Measurements from ENCODE around the gene FLNC. TPM values are rescaled to one million over a fixed set of nuclear protein-coding genes. Genes with fewer than 3 reads are reported as not detected.

Gene FLNC
- polyA plus RNA-seq, 1 of the 3 experiments (the other 2 are of a cell fraction) = 43.7 TPM

- TF ChIP-seq, protein P1, sequence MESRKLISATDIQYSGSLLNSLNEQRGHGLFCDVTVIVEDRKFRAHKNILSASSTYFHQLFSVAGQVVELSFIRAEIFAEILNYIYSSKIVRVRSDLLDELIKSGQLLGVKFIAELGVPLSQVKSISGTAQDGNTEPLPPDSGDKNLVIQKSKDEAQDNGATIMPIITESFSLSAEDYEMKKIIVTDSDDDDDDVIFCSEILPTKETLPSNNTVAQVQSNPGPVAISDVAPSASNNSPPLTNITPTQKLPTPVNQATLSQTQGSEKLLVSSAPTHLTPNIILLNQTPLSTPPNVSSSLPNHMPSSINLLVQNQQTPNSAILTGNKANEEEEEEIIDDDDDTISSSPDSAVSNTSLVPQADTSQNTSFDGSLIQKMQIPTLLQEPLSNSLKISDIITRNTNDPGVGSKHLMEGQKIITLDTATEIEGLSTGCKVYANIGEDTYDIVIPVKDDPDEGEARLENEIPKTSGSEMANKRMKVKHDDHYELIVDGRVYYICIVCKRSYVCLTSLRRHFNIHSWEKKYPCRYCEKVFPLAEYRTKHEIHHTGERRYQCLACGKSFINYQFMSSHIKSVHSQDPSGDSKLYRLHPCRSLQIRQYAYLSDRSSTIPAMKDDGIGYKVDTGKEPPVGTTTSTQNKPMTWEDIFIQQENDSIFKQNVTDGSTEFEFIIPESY (IDR thresholded peaks at IDR 0.05; ENCODE audit: borderline replicate concordance, low read depth) = no peak
- TF ChIP-seq TCF12 (IDR thresholded peaks at IDR 0.05) (no peak), EP300 (IDR thresholded peaks at IDR 0.05; ENCODE audit: borderline replicate concordance in 1 of 2, low read depth in 1 of 2, low read length in 1 of 2) (no peak), RCOR1 (IDR thresholded peaks at IDR 0.05; ENCODE audit: low read length) (no peak), USF2 (IDR thresholded peaks at IDR 0.05; ENCODE audit: borderline replicate concordance, low read depth, low read length) (no peak)
Observed at GRCh38 chr7:128869944-128870285, 39.7 kb downstream of the FLNC start (continued).

DNA sequence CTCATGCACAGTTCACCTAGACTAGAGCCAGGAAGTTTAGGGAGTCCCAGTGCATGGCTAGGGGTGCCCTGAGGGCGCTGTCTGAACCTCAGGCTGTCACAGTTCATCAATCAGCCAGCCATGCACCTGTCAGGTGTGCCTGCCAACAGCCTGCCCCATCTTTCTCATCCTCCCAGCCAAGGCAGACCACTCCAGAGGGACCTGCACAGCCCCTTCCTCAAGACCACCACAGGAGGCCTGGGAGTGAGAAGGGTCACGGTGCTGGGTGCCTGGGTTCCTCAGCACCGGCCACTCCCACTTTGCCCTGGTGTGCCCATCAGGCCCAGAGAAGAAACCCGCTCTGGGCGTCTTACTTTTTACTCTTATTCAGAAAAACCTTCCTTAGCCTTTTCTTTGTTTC, 40.8 kb downstream of the FLNC start:
- no peaks in the 10 kb centered on the region for H3K9me3 ChIP-seq
- H3K36me3 ChIP-seq (replicated peaks in 1 of 2; ENCODE audit: control insufficient read depth in 1 of 2, insufficient read depth in 2 of 2, low read length in 1 of 2) = peaks cover 0 to under 1% of the 10 kb centered on the region in 2 experiments
- peaks cover 0 to 31% of the 10 kb centered on the region in 2 experiments; a peak in 1 of 4 replicates for H3K4me1 ChIP-seq (ENCODE audit: control insufficient read depth in 1 of 2, insufficient read depth in 2 of 2, low read depth in 1 of 2, low read length in 1 of 2)
- POLR2A ChIA-PET = no interaction called here
- no peak overlapping the region for H3K4me2 ChIP-seq
- H2AFZ ChIP-seq (ENCODE audit: low read depth) = no peak overlapping the region
- CTCF ChIA-PET = interaction anchor here (1.2 to 11.7 kb wide), 3 partner anchors 10 to 444 kb away, joined by 3 to 181 read pairs (median 4); no protein-coding TSS in a partner anchor
- TF ChIP-seq GATA2 (CRISPR knock-in tag; IDR thresholded peaks at IDR 0.05) (no peak), RFX5 (IDR thresholded peaks at IDR 0.05; ENCODE audit: low read length) (no peak), GABPA (IDR thresholded peaks at IDR 0.05; ENCODE audit: low read depth) (no peak)
- H3K79me2 ChIP-seq (ENCODE audit: insufficient read depth) = no peaks in the 10 kb centered on the region
- H3K9me2 ChIP-seq = no peaks in the 10 kb centered on the region
- WGBS (ENCODE audit: low lambda C conversion rate) = over 99% methylated on average over 5 of the region's 5 CpGs
- H3K27ac ChIP-seq (ENCODE audit: low read depth in 2 of 2, low read length in 1 of 2) = no peak overlapping the region
- H3K27me3 ChIP-seq (ENCODE audit: insufficient read depth) = no peaks in the 10 kb centered on the region
- H4K20me1 ChIP-seq (ENCODE audit: insufficient read depth) = peaks cover 11% of the 10 kb centered on the region; the same call in 1 of the 2 replicates
- no peak overlapping the region for H3K4me3 ChIP-seq (ENCODE audit: low read depth in 2 of 2, low read length in 1 of 2)
- no peak overlapping the region for H3K9ac ChIP-seq
- DNase-seq = no peak
- H3F3A ChIP-seq (replicated peaks; ENCODE audit: insufficient read depth) = peaks cover 24% of the 10 kb centered on the region

DNA sequence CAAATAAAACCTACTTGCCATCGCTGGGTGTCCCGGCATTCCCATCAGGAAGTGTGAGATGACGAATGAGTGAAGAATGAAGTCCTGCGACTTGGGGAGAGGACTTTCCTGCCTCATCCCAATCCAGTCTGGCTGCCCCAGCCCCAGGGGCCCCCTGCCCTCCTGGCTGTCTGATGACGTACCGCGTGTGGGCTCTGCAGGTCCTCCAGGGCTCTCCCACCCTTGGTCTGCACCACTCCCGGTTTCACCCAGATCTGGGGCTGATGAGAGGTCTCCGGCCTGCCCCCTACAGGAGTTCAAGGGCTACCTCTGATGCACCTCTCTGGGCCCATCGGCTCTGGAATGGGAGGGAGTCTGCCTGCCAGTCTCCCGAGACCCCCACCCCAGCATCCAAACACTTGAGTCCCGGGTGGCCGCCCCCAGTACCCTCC, 42.2 kb downstream of the FLNC start:
- H2AFZ ChIP-seq (ENCODE audit: low read depth) = no peak overlapping the region
- H3K79me2 ChIP-seq (ENCODE audit: insufficient read depth) = no peaks in the 10 kb centered on the region
- CTCF ChIA-PET = interaction anchor here (0.7 to 11.7 kb wide), 5 partner anchors 8 to 419 kb away, joined by 3 to 181 read pairs (median 8); partner anchors contain the start of gene ATP6V1F

More for the DNA sequence above, 42.2 kb downstream of the FLNC start:
- H3K27ac ChIP-seq (ENCODE audit: low read depth in 2 of 2, low read length in 1 of 2) = no peak overlapping the region
- H3K4me1 ChIP-seq (ENCODE audit: control insufficient read depth in 1 of 2, insufficient read depth in 2 of 2, low read depth in 1 of 2, low read length in 1 of 2) = peaks cover 0 to 36% of the 10 kb centered on the region in 2 experiments; a peak in 1 of 4 replicates
- POLR2A ChIA-PET = no interaction called here
- H3K9me3 ChIP-seq = no peaks in the 10 kb centered on the region
- 70% methylated on average over 5 of the region's 13 CpGs for WGBS (ENCODE audit: low lambda C conversion rate)
- DNase-seq = no peak
- no peak overlapping the region for H3K9ac ChIP-seq
- H4K20me1 ChIP-seq (ENCODE audit: insufficient read depth) = peaks cover 11% of the 10 kb centered on the region; the same call in 1 of the 2 replicates
- no peaks in the 10 kb centered on the region for H3K27me3 ChIP-seq (ENCODE audit: insufficient read depth)
- no peak overlapping the region for H3K4me2 ChIP-seq
- TF ChIP-seq, protein P2, sequence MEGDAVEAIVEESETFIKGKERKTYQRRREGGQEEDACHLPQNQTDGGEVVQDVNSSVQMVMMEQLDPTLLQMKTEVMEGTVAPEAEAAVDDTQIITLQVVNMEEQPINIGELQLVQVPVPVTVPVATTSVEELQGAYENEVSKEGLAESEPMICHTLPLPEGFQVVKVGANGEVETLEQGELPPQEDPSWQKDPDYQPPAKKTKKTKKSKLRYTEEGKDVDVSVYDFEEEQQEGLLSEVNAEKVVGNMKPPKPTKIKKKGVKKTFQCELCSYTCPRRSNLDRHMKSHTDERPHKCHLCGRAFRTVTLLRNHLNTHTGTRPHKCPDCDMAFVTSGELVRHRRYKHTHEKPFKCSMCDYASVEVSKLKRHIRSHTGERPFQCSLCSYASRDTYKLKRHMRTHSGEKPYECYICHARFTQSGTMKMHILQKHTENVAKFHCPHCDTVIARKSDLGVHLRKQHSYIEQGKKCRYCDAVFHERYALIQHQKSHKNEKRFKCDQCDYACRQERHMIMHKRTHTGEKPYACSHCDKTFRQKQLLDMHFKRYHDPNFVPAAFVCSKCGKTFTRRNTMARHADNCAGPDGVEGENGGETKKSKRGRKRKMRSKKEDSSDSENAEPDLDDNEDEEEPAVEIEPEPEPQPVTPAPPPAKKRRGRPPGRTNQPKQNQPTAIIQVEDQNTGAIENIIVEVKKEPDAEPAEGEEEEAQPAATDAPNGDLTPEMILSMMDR (IDR thresholded peaks at IDR 0.05) = peak; percentile 36; the same call in 1 of the 2 replicates
- TF ChIP-seq SMC3 (IDR thresholded peaks at IDR 0.05; ENCODE audit: low read depth, low read length) = no peak
- no peaks in the 10 kb centered on the region for H3K9me2 ChIP-seq
- no peaks in the 10 kb centered on the region for H3K36me3 ChIP-seq (replicated peaks in 1 of 2; ENCODE audit: control insufficient read depth in 1 of 2, insufficient read depth in 2 of 2, low read length in 1 of 2)
- H3F3A ChIP-seq (replicated peaks; ENCODE audit: insufficient read depth) = peaks cover 18% of the 10 kb centered on the region
- H3K4me3 ChIP-seq (ENCODE audit: low read depth in 2 of 2, low read length in 1 of 2) = no peak overlapping the region

Measured in SK-N-SH (cell line).